IPS-18c (cell line): Measurements from ENCODE around the gene ARFIP1.
"Not testable (repeated sequence)": the region's sequence is repeated elsewhere in the genome, so short reads cannot be mapped to it uniquely, and the experiment has no call there.

Experiments
- H3K4me3 ChIP-seq: 2 replicates; pipeline ENCODE4 v1.7.0; 2013; ENCODE audit warnings: low read depth, mild to moderate bottlenecking, low read length, moderate library complexity; ENCODE audit not compliant: insufficient read depth
- H3K9me3 ChIP-seq: one replicate; pipeline ENCODE4 v1.6.1; 2013; ENCODE audit warnings: mild to moderate bottlenecking, low read length, moderate library complexity; ENCODE audit not compliant: control insufficient read depth, insufficient read depth

ARFIP1 gene, protein sequence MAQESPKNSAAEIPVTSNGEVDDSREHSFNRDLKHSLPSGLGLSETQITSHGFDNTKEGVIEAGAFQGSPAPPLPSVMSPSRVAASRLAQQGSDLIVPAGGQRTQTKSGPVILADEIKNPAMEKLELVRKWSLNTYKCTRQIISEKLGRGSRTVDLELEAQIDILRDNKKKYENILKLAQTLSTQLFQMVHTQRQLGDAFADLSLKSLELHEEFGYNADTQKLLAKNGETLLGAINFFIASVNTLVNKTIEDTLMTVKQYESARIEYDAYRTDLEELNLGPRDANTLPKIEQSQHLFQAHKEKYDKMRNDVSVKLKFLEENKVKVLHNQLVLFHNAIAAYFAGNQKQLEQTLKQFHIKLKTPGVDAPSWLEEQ

DNA sequence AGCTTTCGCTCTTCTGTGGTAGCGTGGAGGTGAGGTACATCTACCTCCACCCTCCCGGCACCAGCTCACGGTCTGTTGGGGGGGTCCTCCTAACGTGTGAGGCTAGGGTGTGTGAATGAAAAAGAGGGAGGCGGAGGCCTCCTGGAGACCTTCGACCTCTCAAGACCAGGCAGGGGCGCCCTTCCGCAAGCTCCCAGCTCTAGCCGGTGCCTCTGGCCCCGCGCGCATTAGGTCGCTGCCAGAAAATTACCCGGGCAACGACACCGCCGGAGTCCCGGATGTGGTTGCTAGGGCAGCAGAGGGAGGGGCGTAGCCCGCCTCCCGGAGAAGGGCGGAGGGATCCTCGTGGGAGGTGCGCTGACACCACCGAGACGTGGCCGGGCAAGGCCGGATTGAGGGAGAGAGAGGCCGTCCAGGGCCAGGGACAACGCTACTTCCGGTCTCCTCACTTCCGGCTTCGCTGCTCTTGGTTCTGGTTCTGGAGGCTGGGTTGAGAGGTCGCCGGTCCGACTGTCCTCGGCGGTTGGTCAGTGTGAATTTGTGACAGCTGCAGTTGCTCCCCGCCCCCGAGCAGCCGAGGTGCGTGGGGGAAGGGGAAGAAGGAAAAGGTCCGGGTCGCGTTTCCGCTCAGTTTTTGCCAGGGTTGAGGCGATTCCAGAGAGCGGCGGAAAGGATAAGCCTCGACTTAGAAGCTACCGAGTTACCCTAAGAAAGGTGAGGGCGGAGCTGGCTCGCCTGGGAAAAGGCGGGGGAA, at the start of gene ARFIP1, which contains the start of gene TIGD4:
Gene ARFIP1 (plus strand): TSS at position 442 of the 754 bp plus-strand sequence. CDS start 49,680 bp downstream, outside the sequence.
Gene TIGD4 (minus strand): TSS at position 218 of the 754 bp plus-strand sequence. CDS start 8,726 bp downstream, outside the sequence.
- peak within 1 kb of the TSS; percentile 98 for H3K4me3 ChIP-seq
- H3K9me3 ChIP-seq = no peaks in the 10 kb centered on the region

DNA sequence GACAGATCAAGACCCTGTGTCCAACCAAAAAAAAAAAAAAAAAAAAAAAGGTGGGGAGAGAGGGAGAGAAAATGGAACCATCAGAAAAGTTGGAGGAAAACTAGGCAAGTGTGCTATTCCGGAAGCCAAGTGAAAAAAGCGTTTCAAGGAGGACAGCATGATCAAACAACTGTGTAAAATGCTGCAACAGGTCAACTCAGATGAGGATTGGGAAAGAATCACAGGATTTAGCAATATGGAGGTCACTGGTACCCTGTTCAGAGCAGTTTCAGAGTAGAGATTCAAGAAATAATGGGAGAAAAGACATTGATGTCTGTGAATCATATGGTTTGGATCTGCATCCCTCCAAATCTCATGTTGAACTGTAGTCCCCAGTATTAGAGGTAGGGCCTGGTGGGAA, 47.8 kb upstream of the ARFIP1 start:
- no peaks in the 10 kb centered on the region for H3K9me3 ChIP-seq
- no peak overlapping the region for H3K4me3 ChIP-seq

GRCh38 chr4:152734015-152734698, 45.6 kb upstream of the ARFIP1 start:
- no peak overlapping the region for H3K4me3 ChIP-seq
- H3K9me3 ChIP-seq = no peaks in the 10 kb centered on the region

DNA sequence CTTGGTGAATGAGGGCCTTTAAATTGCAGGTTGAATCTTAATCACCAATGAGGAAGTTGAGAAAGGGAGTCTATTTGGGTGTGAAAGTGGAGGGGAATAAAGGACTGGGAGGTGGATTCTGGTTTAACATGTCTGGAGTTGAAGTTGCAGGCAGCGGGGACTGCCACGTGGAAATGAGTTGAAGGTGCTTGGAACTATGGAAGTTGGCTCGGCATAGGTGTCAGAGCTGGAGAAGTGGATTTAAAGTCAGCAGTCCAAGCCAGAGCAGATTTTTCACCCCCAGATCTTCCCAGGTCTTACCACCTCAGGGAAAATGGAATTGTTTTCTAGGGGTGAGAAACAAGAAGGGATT, 45.1 kb upstream of the ARFIP1 start:
- H3K4me3 ChIP-seq = no peak overlapping the region
- H3K9me3 ChIP-seq = no peaks in the 10 kb centered on the region

- Histone ChIP-seq H3K4me3 (no peak overlapping the region), H3K9me3 (no peaks in the 10 kb centered on the region)
Measured at GRCh38 chr4:152735396-152735859, 44.3 kb upstream of the ARFIP1 start.

- H3K4me3 ChIP-seq = no peak overlapping the region
Measured at GRCh38 chr4:152735906-152736305, 43.8 kb upstream of the ARFIP1 start.

DNA sequence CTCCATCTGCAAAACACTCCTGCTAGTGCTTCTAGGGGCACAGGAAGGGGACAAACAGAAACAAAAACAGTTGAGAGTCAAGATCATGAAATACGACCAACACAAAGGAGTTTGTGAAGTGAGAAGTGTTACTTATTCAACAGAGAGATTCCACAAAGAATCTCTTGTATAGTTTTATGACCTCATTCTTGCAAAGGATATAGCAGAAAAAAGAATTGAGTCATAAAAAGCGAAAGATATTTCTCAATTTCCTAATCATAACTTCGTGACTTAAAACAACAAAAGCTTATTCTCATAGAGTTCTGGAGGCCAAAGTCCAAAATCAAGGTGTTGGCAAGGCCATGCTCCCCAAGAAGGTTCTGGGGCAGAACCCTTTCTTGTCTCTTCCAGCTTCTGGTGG, 40.9 kb upstream of the ARFIP1 start:
- H3K4me3 ChIP-seq = no peak overlapping the region
- no peaks in the 10 kb centered on the region for H3K9me3 ChIP-seq

More at GRCh38 chr4:152735906-152736305, 43.8 kb upstream of the ARFIP1 start:
- H3K9me3 ChIP-seq = no peaks in the 10 kb centered on the region

DNA sequence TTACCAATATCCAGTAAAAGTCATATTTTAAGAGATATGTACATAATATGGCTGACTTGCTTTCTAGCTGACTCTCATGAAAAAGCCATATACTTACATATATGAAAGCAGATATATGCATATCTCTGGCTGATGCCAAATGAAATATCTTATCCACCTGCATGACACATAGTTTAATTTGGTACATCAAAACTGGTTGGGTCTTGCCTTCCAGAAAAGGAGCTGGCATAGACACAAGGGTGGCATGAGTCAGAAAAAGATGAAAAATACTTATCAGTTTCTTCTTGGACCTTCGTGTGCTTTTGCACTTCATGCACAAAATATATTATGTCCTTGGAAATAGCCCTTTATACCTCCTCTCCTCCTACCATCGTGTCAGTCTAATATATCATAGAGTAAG, 32.3 kb upstream of the ARFIP1 start:
- Histone ChIP-seq H3K9me3 (peaks cover 6% of the 10 kb centered on the region), H3K4me3 (no peak overlapping the region)

GRCh38 chr4:152748619-152749018, 31.1 kb upstream of the ARFIP1 start:
- peaks cover 6% of the 10 kb centered on the region for H3K9me3 ChIP-seq
- no peak overlapping the region; the same call in 1 of the 2 replicates for H3K4me3 ChIP-seq

GRCh38 chr4:152763796-152764195, 16.0 kb upstream of the ARFIP1 start:
- H3K9me3 ChIP-seq = no peaks in the 10 kb centered on the region
- H3K4me3 ChIP-seq = no peak overlapping the region

DNA sequence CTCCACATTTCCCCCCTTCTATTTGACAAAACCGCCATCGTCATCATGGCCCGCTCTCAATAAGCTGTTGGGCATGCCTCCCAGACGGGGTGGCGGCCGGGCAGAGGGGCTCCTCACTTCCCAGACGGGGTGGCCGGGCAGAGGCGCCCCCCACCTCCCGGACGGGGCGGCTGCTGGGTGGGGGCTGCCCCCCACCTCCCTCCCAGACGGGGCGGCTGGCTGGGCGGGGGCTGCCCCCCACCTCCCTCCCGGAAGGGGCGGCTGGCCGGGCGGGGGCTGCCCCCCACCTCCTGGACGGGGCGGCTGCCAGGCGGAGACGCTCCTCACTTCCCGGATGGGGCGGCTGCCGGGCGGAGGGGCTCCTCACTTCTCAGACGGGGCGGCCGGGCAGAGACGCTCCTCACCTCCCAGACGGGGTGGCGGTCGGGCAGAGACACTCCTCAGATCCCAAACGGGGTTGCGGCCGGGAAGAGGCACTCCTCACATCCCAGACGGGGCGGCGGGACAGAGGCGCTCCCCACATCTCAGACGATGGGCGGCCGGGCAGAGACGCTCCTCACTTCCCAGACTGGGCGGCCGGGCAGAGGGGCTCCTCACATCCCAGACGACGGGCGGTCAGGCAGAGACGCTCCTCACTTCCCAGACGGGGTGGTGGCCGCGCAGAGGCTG, 14.6 kb upstream of the ARFIP1 start:
- H3K9me3 ChIP-seq, H3K4me3 ChIP-seq: not testable (repeated sequence)

DNA sequence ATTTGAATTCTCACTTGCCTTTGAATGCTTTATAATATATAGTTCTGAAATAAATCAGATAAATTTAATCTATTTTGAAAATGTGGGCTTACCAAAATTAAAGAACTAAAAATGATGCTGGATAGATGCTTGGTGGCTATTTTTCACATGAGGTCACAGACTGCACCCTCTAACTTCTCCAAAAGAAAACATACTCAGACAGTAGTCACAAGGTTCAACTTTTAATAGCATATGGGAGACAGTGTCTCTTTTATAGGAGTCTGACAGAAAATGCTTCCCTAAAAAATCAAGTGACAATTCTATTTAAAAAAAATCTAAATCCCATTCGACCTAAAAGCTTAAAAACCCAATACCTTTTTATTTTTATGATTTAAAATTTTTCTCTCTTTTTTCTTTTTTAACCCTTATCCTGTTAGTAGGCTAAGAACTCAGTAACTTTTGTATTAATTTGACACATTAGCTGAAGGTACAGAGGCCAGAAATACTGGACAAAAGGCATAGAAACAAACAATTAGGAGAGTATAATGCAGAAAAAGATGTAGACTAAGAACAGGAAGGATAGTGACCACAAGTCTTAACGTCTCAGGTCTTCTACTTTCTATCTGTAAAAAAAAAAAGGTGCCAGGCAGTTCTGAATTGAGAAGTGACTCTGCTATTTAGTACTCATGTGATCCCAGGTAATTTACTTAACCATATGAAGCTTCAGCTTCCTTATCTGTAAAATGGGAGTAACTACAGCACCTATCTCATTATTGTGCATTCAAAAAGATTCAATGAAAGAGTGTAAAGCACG, 7.8 kb upstream of the ARFIP1 start:
- H3K9me3 ChIP-seq = no peaks in the 10 kb centered on the region
- H3K4me3 ChIP-seq = no peak overlapping the region

- H3K4me3 ChIP-seq = no peak overlapping the region
- H3K9me3 ChIP-seq = no peaks in the 10 kb centered on the region
Measured at GRCh38 chr4:152773339-152773738, 6.4 kb upstream of the ARFIP1 start.

- Histone ChIP-seq H3K4me3 (no peak overlapping the region), H3K9me3 (no peaks in the 10 kb centered on the region)
Measured at GRCh38 chr4:152773953-152774352, 5.8 kb upstream of the ARFIP1 start.

DNA sequence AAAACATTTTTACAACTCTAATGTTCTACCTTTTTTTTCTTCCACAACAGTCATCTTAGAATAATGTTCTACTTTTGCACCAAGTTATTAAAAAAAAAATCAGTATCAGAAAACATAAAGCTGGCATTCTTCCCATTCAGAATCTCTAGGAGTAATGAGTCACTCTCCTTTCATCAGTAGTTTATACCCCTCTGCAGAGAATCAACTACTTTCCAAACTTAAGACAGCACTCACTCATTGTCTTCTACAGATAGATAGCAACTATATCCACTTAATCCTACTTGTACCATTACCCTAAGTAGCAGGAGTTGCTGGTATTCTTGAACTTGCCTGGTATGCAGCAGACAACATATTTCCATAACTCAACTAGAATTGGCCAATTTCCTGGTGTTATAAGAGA, 3.4 kb upstream of the ARFIP1 start:
- H3K4me3 ChIP-seq = no peak overlapping the region

GRCh38 chr4:152777488-152777887, 2.3 kb upstream of the ARFIP1 start:
- no peak overlapping the region for H3K4me3 ChIP-seq
- no peaks in the 10 kb centered on the region for H3K9me3 ChIP-seq

More for the DNA sequence above, 3.4 kb upstream of the ARFIP1 start:
- H3K9me3 ChIP-seq = no peaks in the 10 kb centered on the region
